ENCODE data around the gene NLRP4. TPM values are rescaled to one million over a fixed set of nuclear protein-coding genes. Genes with fewer than 3 reads are reported as not detected.

The NLRP4 gene, protein sequence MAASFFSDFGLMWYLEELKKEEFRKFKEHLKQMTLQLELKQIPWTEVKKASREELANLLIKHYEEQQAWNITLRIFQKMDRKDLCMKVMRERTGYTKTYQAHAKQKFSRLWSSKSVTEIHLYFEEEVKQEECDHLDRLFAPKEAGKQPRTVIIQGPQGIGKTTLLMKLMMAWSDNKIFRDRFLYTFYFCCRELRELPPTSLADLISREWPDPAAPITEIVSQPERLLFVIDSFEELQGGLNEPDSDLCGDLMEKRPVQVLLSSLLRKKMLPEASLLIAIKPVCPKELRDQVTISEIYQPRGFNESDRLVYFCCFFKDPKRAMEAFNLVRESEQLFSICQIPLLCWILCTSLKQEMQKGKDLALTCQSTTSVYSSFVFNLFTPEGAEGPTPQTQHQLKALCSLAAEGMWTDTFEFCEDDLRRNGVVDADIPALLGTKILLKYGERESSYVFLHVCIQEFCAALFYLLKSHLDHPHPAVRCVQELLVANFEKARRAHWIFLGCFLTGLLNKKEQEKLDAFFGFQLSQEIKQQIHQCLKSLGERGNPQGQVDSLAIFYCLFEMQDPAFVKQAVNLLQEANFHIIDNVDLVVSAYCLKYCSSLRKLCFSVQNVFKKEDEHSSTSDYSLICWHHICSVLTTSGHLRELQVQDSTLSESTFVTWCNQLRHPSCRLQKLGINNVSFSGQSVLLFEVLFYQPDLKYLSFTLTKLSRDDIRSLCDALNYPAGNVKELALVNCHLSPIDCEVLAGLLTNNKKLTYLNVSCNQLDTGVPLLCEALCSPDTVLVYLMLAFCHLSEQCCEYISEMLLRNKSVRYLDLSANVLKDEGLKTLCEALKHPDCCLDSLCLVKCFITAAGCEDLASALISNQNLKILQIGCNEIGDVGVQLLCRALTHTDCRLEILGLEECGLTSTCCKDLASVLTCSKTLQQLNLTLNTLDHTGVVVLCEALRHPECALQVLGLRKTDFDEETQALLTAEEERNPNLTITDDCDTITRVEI
- 1 to 10 TPM in 1 of 4 donors, not detected in 3; 1.5 TPM for total RNA-seq

DNA sequence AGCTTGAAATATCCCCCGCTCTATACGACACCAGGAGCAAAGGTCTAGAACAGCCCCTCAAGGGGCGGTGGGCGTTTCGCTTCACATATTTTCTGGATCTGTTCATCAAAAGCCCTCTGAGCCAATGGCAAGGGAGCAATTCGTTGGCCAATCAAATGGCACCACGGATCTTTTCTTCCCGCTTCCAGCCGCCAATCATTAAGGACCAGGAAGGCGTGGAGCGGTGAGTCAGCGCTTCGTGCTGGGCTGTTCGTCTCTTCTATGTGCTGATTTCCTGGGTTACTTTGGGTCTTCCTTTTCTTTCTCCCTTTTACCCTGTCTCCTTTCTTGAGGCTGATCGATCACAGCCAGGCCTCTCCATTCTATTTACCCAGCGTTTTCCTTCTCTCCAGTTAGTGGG, at the start of gene NLRP4:
Gene NLRP4 (plus strand): TSS at position 201 of the 400 bp plus-strand sequence. CDS start 15,541 bp downstream, outside the sequence.
- DNase-seq, result no peak
- Histone ChIP-seq H3K36me3 (no peaks in the 10 kb centered on the region), H3K9me3 (no peaks in the 10 kb centered on the region), H3K4me3 (no peak within 1 kb of the TSS), H3K4me1 (no peaks in the 10 kb centered on the region), H3K27ac (no peak within 1 kb of the TSS), H3K27me3 (no peaks in the 10 kb centered on the region)
- TF ChIP-seq, protein P1, sequence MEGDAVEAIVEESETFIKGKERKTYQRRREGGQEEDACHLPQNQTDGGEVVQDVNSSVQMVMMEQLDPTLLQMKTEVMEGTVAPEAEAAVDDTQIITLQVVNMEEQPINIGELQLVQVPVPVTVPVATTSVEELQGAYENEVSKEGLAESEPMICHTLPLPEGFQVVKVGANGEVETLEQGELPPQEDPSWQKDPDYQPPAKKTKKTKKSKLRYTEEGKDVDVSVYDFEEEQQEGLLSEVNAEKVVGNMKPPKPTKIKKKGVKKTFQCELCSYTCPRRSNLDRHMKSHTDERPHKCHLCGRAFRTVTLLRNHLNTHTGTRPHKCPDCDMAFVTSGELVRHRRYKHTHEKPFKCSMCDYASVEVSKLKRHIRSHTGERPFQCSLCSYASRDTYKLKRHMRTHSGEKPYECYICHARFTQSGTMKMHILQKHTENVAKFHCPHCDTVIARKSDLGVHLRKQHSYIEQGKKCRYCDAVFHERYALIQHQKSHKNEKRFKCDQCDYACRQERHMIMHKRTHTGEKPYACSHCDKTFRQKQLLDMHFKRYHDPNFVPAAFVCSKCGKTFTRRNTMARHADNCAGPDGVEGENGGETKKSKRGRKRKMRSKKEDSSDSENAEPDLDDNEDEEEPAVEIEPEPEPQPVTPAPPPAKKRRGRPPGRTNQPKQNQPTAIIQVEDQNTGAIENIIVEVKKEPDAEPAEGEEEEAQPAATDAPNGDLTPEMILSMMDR (IDR thresholded peaks at IDR 0.05), result no peak
- no peak for TF ChIP-seq POLR2A (IDR thresholded peaks at IDR 0.05)
- intact Hi-C loops (cut with DNase I; ENCODE audit: low total_unique reads), result no loop called here

DNA sequence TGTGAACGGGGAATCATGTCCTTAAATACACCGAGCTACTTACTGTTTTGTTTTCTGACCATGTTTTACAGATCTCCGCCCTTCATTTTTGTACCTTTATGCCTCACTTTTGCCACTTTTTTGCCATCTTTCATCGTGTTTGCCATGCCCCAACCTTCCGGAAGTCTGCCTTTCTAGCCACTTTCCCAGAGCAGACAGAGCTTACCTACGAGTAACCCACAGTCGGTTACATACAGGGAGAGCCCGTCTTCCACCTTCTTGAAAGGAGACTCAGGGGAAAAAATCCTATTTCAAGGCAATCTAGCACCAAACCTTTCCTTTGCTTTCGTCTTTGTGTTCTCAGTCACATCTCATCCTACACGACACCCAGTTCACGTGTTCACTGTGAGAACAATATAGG, 41.3 kb upstream of the NLRP4 start:
- no peak overlapping the region for H3K27ac ChIP-seq
- H3K4me3 ChIP-seq, result no peak overlapping the region
- no peaks in the 10 kb centered on the region for H3K36me3 ChIP-seq
- intact Hi-C loops (cut with DNase I; ENCODE audit: low total_unique reads), result no loop called here
- no peak for DNase-seq
- no peak for TF ChIP-seq POLR2A (IDR thresholded peaks at IDR 0.05)
- TF ChIP-seq, protein P1 (IDR thresholded peaks at IDR 0.05), result no peak
- H3K9me3 ChIP-seq, result no peaks in the 10 kb centered on the region
- no peaks in the 10 kb centered on the region for H3K4me1 ChIP-seq
- no peaks in the 10 kb centered on the region for H3K27me3 ChIP-seq

DNA sequence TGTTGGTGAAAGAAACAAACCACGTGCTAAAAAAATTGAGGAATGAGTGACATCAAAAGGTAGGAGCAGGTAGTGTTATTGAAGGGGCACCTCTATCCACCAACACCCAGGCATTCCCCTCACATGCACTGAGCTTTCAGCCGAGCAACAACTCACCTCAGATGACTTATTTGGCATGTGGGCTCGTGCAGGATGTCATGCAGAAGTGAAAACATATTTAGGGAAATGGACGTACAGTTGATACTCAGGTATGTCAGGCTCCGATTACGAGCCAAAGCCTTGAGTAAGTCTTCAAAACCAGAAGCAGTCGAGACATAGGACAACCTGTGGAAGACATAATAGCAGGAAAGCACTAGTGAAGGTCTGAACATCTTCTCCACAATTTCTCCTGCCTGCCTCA, 34.9 kb upstream of the NLRP4 start:
- Histone ChIP-seq H3K36me3 (no peaks in the 10 kb centered on the region), H3K27me3 (no peaks in the 10 kb centered on the region), H3K4me1 (no peaks in the 10 kb centered on the region), H3K27ac (no peak overlapping the region), H3K4me3 (no peak overlapping the region), H3K9me3 (no peaks in the 10 kb centered on the region)
- TF ChIP-seq POLR2A (IDR thresholded peaks at IDR 0.05), result no peak
- no peak for DNase-seq
- intact Hi-C loops (cut with DNase I; ENCODE audit: low total_unique reads), result no loop called here

DNA sequence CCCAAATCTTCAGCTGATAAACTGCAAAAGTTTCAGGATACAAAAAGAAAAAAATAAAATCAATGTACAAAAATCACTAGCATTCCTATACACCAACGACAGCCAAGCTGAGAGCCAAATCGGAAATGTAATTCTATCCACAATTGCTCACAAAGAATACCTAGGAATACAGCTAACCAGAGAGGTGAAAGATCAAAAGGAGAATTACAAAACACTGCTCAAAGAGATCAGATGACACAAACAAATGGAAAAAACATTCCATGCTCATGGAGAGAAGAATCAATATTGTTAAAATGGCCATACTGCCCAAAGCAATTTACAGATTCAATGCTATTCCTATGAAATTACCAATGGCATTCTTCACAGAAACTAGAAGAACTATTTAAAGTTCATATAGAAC, 34.1 kb upstream of the NLRP4 start:
- H3K4me3 ChIP-seq, result no peak overlapping the region
- H3K4me1 ChIP-seq, result no peaks in the 10 kb centered on the region
- TF ChIP-seq, protein P1 (IDR thresholded peaks at IDR 0.05), result no peak
- no peak for TF ChIP-seq POLR2A (IDR thresholded peaks at IDR 0.05)
- H3K27me3 ChIP-seq, result no peaks in the 10 kb centered on the region
- DNase-seq, result no peak
- no peaks in the 10 kb centered on the region for H3K9me3 ChIP-seq
- H3K27ac ChIP-seq, result no peak overlapping the region
- intact Hi-C loops (cut with DNase I; ENCODE audit: low total_unique reads), result no loop called here
- H3K36me3 ChIP-seq, result no peaks in the 10 kb centered on the region

DNA sequence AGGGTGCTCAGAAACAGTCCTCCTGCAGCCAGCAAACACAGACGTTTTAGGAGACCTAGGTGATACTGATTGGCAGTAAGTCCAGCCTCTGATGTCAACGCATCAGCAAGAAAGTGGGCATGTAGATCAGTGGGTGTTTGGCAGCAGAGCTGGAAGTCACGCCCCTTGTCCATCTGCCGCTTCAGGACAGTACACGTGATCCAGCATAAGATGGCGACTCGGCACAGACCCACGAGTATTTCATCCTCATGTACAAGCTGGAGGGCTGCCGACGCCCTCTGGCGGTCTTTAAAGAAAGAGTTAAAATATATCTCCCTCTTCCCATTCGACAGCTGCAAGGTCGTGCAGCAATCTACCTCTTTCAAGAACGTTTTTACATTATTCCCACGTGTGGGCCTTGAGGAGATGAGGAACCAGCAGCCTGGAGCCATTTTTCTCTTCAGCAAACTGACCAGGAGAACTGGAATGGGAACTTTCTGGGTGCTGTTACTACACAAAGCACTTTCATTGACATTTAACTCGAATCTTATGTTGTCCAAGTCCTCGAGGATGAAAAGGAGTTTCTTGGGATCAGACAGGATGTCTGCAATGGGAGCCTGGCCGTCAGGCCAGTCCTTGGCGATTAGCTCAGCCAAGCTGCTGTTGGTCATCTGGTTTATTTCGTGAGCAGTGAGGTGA, 26.8 kb upstream of the NLRP4 start:
- TF ChIP-seq, protein P1 (IDR thresholded peaks at IDR 0.05), result peak in 1 of 4 experiments; percentile 2
- TF ChIP-seq POLR2A (IDR thresholded peaks at IDR 0.05), result no peak
- no peak overlapping the region for H3K27ac ChIP-seq
- H3K4me1 ChIP-seq, result no peaks in the 10 kb centered on the region
- intact Hi-C loops (cut with DNase I; ENCODE audit: low total_unique reads), result no loop called here
- DNase-seq, result no peak
- H3K36me3 ChIP-seq, result no peaks in the 10 kb centered on the region
- H3K4me3 ChIP-seq, result no peak overlapping the region
- H3K27me3 ChIP-seq, result no peaks in the 10 kb centered on the region
- H3K9me3 ChIP-seq, result no peaks in the 10 kb centered on the region

Data from uterus (tissue), 4 donors.